Measurements from ENCODE around the gene NAA80.

DNA sequence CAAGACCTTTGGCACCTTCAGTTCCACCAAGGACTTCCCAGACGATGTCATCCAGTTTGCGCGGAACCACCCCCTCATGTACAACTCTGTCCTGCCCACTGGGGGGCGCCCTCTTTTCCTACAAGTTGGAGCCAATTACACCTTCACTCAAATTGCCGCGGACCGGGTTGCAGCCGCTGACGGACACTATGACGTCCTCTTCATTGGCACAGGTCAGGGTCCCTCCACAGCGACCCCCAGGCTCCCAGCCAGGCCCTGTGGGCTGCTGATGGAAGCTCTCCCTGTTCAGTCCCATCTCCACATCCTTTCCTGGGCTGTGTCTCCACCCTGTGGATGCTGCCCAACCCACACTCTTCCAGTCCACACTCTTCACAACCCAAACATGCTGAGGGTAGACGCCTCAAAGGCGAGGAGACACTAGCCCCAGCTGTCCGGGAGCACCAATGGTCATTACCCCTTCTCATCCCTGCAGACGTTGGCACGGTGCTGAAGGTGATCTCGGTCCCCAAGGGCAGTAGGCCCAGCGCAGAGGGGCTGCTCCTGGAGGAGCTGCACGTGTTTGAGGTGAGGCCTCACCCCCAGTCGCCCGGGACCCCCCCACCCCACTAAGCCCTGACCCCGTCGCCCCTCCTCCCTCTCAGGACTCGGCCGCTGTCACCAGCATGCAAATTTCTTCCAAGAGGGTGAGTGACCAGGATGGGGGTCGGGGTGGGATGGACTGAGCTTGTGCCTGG, 24.7 kb downstream of the NAA80 start:
- TF ChIP-seq SIN3A (IDR thresholded peaks at IDR 0.05; ENCODE audit: borderline replicate concordance, low read depth, low read length) (no peak), MYC (CRISPR knock-in tag; IDR thresholded peaks at IDR 0.05; ENCODE audit: borderline replicate concordance) (no peak; the same call in 1 of the 2 replicates)
- TF ChIP-seq, protein P1, sequence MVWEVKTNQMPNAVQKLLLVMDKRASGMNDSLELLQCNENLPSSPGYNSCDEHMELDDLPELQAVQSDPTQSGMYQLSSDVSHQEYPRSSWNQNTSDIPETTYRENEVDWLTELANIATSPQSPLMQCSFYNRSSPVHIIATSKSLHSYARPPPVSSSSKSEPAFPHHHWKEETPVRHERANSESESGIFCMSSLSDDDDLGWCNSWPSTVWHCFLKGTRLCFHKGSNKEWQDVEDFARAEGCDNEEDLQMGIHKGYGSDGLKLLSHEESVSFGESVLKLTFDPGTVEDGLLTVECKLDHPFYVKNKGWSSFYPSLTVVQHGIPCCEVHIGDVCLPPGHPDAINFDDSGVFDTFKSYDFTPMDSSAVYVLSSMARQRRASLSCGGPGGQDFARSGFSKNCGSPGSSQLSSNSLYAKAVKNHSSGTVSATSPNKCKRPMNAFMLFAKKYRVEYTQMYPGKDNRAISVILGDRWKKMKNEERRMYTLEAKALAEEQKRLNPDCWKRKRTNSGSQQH (CRISPR knock-in tag; IDR thresholded peaks at IDR 0.05; ENCODE audit: low read depth), result no peak
